ENCODE data around the gene SPATA33. TPM values are rescaled to one million over a fixed set of nuclear protein-coding genes. Genes with fewer than 3 reads are reported as not detected.

Gene SPATA33
- total RNA-seq, 1 experiment from 2014 or later: 17.4 TPM

DNA sequence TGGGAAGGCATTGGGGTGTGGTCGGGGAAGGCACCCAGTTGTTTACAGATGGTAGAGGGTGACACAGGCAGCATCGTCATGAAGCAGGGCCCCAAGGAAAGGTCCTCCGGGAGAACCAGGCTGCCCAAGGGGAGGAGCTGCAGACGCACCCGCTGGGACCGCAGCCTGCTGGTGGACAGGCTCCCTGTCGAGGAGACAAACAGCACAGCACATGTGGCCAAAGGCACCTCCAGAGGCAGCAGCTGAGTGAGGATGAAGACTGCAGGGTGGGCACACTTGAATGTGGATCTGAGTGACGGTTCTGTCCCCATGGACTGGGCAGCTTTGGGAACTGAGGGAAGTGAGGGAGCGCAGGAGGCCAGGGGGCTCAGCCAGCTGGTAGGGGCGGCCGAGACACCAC lies 12.5 kb upstream of the SPATA33 start:
- H3K4ac ChIP-seq (ENCODE audit: low read depth, low read length): no peak overlapping the region
- no peak overlapping the region for H2BK120ac ChIP-seq (ENCODE audit: low read depth, low read length, poor library complexity, severe bottlenecking)
- Mint-ChIP-seq H3K4me3 (no peak overlapping the region), H3K27ac (no peak overlapping the region; a peak in 1 of 7 replicates), H3K27me3 (ENCODE audit: low read depth) (peaks cover 7% of the 10 kb centered on the region), H3K4me1 (peaks cover 10 to 11% of the 10 kb centered on the region in 2 experiments), H3K9me3 (no peaks in the 10 kb centered on the region), H3K36me3 (ENCODE audit: insufficient read depth in 1 of 3, low read depth in 3 of 3) (peaks cover 11 to 36% (median 35%) of the 10 kb centered on the region in 3 experiments; a peak in 6 of 7 replicates)
- no peak overlapping the region for H4K5ac ChIP-seq (ENCODE audit: insufficient read length, low read depth, low read length)
- TF ChIP-seq, protein P1, sequence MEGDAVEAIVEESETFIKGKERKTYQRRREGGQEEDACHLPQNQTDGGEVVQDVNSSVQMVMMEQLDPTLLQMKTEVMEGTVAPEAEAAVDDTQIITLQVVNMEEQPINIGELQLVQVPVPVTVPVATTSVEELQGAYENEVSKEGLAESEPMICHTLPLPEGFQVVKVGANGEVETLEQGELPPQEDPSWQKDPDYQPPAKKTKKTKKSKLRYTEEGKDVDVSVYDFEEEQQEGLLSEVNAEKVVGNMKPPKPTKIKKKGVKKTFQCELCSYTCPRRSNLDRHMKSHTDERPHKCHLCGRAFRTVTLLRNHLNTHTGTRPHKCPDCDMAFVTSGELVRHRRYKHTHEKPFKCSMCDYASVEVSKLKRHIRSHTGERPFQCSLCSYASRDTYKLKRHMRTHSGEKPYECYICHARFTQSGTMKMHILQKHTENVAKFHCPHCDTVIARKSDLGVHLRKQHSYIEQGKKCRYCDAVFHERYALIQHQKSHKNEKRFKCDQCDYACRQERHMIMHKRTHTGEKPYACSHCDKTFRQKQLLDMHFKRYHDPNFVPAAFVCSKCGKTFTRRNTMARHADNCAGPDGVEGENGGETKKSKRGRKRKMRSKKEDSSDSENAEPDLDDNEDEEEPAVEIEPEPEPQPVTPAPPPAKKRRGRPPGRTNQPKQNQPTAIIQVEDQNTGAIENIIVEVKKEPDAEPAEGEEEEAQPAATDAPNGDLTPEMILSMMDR (conservative IDR thresholded peaks at IDR 0.05): no peak
- no peaks in the 10 kb centered on the region for H3K27me3 ChIP-seq (ENCODE audit: insufficient read depth, low read length)
- no CpG with 5 or more reads among the region's 11 CpGs for WGBS (ENCODE audit: extremely low coverage, insufficient read length, low lambda C conversion rate)
- H3K4me2 ChIP-seq (ENCODE audit: insufficient read depth, insufficient read length, low read length): no peak overlapping the region
- no peak overlapping the region for H3K27ac ChIP-seq (ENCODE audit: insufficient read length, low read depth, low read length)
- H3T11ph ChIP-seq (ENCODE audit: low read length): no peak overlapping the region
- no peak overlapping the region for H2BK20ac ChIP-seq (ENCODE audit: low read depth, low read length, poor library complexity, severe bottlenecking)
- H3K4me1 ChIP-seq (ENCODE audit: insufficient read depth, low read length): no peaks in the 10 kb centered on the region
- H3K9me3 ChIP-seq (ENCODE audit: control insufficient read depth, low read depth, low read length): no peaks in the 10 kb centered on the region
- H2AFZ ChIP-seq (ENCODE audit: low read length): no peak overlapping the region
- no peak overlapping the region for H3K9ac ChIP-seq (ENCODE audit: extremely low read depth, insufficient read length, low read length)
- no peak overlapping the region for H4K8ac ChIP-seq (replicated peaks; ENCODE audit: insufficient read length, low read depth, low read length)
- H2BK15ac ChIP-seq (ENCODE audit: low read depth, low read length): no peak overlapping the region
- no peak overlapping the region for H3K23ac ChIP-seq (ENCODE audit: insufficient read length, low read depth, low read length)
- no peak overlapping the region for H2BK5ac ChIP-seq (ENCODE audit: insufficient read length, low read length)
- no peak for DNase-seq
- no peak overlapping the region for H4K91ac ChIP-seq (ENCODE audit: insufficient read length, low read depth, low read length)
- no peak overlapping the region for H3K56ac ChIP-seq (ENCODE audit: insufficient read length, low read depth, low read length)
- H3K18ac ChIP-seq (ENCODE audit: insufficient read length, low read depth, low read length): no peak overlapping the region
- H3K23me2 ChIP-seq (ENCODE audit: insufficient read length, low read depth, low read length, poor library complexity, severe bottlenecking): no peaks in the 10 kb centered on the region
- no peaks in the 10 kb centered on the region for H3K79me2 ChIP-seq (ENCODE audit: insufficient read depth, low read length)
- H2AK5ac ChIP-seq (ENCODE audit: insufficient read length, low read length): no peak overlapping the region
- no peak overlapping the region for H2BK12ac ChIP-seq (ENCODE audit: insufficient read length, low read depth, low read length)
- no peaks in the 10 kb centered on the region for H3K79me1 ChIP-seq (ENCODE audit: insufficient read depth, low read depth, low read length, poor library complexity, severe bottlenecking)
- H4K20me1 ChIP-seq (ENCODE audit: control insufficient read depth, insufficient read depth, insufficient read length): no peaks in the 10 kb centered on the region
- H3K14ac ChIP-seq (ENCODE audit: insufficient read depth, low read length): no peak overlapping the region
